Right forelimb (tissue), 1 donor: ENCODE measurements around the gene ZNF317.
A peak's percentile ranks its signal among the peaks of the same experiment; 100 is the strongest.

Experiments
- DNase-seq: peaks from one replicate; pipeline ENCODE4 v3.0.0-alpha.2; 2018

Gene ZNF317

GRCh38 chr19:9140159-9140874 lies at the start of gene ZNF317:
Gene ZNF317 (plus strand): TSS chr19:9140397. CDS start chr19:9156017, 15,620 bp downstream.
- peak; percentile 92 for DNase-seq

GRCh38 chr19:9107375-9107774 lies 32.8 kb upstream of the ZNF317 start, which contains the start of gene OR7G2:
Gene OR7G2 (minus strand): TSS chr19:9107475. CDS start chr19:9103243, 4,232 bp downstream.
- DNase-seq: no peak

DNA sequence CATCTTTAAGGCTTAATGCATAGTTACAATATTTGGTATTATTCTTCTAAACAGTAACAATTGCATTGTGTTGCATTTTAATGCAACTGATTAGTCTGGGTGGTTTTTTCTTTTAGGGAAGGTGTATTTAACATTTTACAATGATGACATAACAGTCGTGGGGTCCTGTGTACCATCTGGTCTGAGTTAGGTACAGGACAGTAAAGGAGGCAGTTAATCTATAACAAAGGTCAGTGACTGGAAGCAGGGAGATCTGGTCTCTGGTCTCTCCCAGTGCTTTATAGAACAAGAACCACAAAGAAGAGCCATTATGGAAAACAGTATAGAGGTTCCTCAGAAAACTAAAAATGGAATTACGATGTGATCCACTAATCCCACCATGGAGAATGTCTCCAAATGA lies 30.2 kb upstream of the ZNF317 start:
- no peak for DNase-seq

DNA sequence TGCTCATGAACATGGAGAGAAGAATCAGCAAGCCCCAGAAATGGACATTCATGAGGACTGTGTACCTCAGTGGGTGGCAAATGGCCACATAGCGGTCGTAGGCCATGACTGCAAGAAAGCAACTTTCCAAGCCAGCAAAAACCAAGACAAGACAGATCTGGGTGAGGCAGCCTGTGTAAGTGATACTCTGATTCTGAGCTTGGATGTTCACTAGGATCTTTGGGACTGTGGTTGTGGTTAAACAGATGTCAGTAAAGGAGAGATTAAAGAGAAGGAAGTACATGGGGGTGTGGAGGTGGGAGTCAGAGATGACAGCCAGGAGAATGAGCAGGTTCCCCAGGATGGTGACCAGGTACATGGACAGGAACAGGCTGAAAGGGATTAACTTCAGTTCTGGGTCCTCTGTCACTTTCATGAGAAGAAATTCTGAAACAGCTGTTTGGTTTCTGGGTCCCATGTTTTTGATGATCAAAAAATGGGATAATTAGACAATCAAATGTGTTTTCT lies 24.8 kb upstream of the ZNF317 start, which contains the start of gene OR7G1:
TSS of gene OR7G1 (minus strand) at position 457 of the 507 bp plus-strand sequence. CDS start at position 457, 0 bp downstream.
- no peak for DNase-seq

DNA sequence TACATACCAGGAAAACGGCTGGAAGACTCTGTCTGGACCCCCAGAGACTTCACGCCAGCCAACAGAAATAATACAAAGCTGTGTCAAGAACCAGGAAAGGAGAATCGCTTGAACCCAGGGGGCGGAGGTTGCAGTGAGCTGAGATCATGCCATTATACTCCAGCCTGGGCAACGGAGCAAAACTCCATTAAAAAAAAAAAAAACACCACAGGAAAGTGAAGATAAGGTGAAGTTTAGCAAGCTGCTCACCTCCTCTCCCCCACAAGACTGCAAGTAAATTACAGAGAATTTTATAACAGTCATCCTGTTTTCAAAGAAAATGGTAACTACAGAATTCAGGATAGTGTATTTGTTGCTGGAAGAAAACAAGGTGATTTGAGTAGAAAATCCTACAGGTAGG lies 23.6 kb upstream of the ZNF317 start:
- no peak for DNase-seq

- DNase-seq: no peak
Measured at GRCh38 chr19:9126900-9127405, 13.2 kb upstream of the ZNF317 start, which contains the start of gene OR7G3. Gene OR7G3 (minus strand): TSS chr19:9126950. CDS start chr19:9126950, 0 bp downstream.

DNA sequence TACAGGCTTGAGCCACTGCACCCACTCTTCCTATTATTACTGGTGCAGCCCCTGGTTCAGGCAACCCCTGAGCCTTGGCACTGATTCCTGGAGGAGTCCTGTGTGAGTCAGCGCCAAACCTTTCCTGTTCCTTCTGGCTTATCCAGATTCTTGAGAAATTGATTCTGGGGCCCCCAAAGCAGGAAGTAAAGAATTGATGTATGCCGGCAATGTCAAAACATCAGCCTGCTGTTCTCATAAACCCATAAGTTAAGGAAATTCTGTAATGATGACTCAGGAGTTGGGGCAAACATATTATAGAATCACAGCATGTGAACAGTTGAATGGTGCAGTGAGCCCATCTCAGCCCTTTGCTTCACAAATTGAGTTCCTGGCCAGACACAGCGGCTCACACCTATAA lies 12.0 kb upstream of the ZNF317 start:
- no peak for DNase-seq

DNA sequence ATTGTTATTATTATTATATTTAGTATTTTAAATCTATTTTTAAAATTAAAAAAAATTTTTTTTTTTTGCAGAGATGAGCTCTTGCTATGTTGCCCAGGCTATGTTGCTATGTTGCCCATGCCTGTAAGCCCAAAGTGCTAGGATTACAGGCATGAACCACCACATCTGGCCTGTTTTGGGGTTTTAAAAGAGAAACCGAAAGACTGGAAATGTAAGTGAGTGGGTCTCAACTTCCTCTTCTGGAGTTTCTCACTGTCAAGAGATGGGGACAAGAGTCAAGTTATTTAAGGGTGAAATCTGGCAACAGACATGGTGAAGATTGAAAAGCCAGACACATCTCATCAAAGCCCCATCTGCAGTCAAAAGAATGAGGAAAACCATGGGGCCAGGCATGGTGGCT lies 9.2 kb upstream of the ZNF317 start:
- DNase-seq: no peak

GRCh38 chr19:9132422-9132821 lies 7.8 kb upstream of the ZNF317 start:
- DNase-seq: no peak

DNA sequence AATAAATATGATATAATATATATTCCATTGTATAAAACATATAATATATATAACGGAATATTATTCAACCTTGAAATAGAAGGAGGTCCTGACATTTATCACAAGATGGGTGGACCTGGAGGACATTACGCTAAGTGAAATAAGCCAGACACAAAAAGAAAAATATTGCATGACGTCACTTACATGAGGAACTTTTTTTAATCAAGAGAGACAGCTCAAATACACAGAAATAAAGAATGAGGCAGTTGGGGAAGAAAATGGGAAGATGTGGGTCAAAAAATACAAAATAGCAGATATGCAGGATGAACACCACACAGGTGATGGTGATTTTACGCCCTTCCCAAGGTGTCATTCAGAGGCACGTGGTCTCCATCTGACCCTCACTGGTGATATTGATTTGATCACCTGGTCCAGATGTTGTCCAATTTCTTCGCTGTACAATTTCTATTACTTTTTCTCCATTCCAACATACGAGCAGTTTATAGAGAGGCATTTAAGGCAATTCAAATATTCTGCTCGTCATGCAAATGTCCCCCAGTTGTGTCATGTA lies 513 bp upstream of the ZNF317 start:
- DNase-seq: no peak

GRCh38 chr19:9144920-9145319 lies 4.7 kb downstream of the ZNF317 start:
- no peak for DNase-seq

DNA sequence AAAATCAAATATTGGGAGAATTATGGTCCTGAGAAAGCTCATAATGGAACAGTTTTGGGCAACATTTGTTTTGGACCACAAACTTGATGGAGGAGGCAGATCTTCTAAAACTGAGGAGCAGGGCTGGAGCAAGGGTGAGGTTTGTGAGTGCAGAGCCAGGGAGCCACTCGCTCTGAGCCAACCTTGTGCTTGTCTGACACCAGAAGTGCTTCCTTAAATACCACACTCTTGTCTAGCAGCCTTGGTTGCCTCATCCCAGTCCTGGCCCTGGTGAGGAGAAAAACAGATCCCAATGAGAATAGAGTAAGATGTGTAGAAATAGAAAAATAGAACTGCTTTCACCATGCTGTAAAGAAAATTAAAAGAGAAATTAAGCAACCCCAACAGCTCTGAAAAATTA lies 6.7 kb downstream of the ZNF317 start:
- no peak for DNase-seq

DNA sequence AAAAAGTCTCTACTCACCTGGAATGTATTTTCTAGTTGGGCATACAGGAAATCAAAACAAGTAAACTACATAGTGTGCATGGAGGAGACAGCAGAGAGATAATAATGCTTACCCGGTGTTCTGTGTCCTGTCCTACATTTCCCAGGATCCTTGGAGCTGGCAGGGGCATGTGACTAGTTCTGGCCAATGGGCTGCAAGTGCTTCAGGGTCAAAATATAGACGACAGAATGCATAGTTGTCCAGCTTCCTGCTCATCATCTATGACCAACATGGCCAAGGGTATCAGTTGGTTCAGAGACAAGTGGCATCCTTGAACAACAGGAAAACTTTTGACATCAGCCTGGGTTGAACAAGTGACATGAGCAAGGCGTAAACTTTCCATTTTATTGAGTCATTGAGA lies 8.5 kb downstream of the ZNF317 start:
- DNase-seq: no peak

DNA sequence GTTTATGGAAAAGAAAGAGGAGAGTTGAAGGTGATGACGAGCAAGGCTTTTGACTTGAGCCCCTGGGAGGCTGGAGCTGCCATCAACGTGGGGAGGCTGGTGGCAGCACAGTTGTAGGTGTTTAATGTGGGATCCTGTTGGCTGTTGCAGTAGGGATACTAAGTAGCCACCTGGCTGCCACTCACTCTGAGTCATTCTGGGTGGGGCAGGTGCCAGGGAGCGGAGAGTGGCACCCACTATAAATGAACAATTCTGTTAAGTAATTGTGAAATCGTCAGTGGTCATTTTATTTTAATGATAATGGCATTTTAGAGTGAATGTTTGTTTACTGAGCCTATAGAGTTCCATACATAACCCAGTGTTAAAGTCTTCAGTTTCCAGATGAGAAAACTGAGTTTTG lies 9.8 kb downstream of the ZNF317 start:
- no peak for DNase-seq

- DNase-seq: no peak
Measured at GRCh38 chr19:9150650-9151049, 10.5 kb downstream of the ZNF317 start.

GRCh38 chr19:9151367-9151766 lies 11.2 kb downstream of the ZNF317 start:
- no peak for DNase-seq

GRCh38 chr19:9155591-9155990 lies 15.4 kb downstream of the ZNF317 start:
- no peak for DNase-seq

GRCh38 chr19:9156304-9156703 lies 16.1 kb downstream of the ZNF317 start:
- no peak for DNase-seq

GRCh38 chr19:9159891-9160290 lies 19.7 kb downstream of the ZNF317 start:
- DNase-seq: no peak

GRCh38 chr19:9161427-9161826 lies 21.2 kb downstream of the ZNF317 start:
- DNase-seq: no peak

GRCh38 chr19:9165261-9165660 lies 25.1 kb downstream of the ZNF317 start:
- DNase-seq: no peak

DNA sequence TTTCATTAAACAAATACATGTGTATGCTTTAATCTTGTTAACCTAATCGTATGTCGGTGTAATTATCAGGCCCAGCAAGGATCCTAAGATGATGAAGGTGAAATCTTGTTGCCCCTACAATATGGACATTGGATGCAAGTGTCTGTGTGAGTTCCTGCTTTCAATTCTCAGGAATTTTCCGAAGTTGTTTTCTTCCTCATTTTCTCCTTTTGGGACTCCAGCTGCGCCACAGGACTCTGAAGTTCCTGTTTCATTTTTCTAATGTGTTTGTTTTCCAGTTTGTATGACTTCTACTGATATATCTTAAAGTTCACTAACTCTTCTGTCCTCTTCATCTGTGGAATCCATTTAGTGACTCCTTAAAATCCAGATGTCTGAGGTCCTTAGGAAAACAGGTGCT lies 26.6 kb downstream of the ZNF317 start:
- no peak for DNase-seq

- DNase-seq: no peak
Measured at GRCh38 chr19:9171393-9171991, 31.3 kb downstream of the ZNF317 start.

GRCh38 chr19:9175326-9175725 lies 35.1 kb downstream of the ZNF317 start:
- DNase-seq: no peak
